ENCODE data around the gene ITM2B.

The ITM2B gene

DNA sequence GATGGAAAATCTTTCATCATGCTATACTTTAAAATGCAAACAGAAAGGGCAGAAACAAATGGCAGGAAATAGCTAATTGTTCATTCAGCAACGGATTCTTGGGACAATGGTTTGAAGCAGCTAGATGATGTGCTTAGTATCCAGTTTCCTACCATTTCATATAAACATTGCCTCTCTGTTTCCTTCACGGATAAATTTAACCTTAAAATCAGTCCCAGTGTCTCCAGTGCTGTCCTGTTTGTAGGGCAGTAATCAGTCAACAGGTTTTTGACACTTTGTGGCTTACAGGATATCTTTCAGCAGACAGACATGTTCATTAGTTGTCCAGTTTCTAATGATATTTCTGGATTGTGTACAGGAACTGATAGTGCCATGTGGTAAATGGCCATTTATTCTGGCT is 45.8 kb downstream of the ITM2B start:
- no peak overlapping the region for H3K4me3 ChIP-seq (replicated peaks; ENCODE audit: insufficient read depth, low read length)
- DNase-seq (ENCODE audit: low read depth in 1 of 2, low spot score in 1 of 2): no peak
- H3K27me3 ChIP-seq (ENCODE audit: insufficient read depth, poor library complexity, severe bottlenecking): no peaks in the 10 kb centered on the region
- no peak for TF ChIP-seq GABPA (IDR thresholded peaks at IDR 0.05; ENCODE audit: low read depth)
- no peak for TF ChIP-seq POLR2AphosphoS5 (IDR thresholded peaks at IDR 0.05; ENCODE audit: low read depth)
- TF ChIP-seq, protein P1, sequence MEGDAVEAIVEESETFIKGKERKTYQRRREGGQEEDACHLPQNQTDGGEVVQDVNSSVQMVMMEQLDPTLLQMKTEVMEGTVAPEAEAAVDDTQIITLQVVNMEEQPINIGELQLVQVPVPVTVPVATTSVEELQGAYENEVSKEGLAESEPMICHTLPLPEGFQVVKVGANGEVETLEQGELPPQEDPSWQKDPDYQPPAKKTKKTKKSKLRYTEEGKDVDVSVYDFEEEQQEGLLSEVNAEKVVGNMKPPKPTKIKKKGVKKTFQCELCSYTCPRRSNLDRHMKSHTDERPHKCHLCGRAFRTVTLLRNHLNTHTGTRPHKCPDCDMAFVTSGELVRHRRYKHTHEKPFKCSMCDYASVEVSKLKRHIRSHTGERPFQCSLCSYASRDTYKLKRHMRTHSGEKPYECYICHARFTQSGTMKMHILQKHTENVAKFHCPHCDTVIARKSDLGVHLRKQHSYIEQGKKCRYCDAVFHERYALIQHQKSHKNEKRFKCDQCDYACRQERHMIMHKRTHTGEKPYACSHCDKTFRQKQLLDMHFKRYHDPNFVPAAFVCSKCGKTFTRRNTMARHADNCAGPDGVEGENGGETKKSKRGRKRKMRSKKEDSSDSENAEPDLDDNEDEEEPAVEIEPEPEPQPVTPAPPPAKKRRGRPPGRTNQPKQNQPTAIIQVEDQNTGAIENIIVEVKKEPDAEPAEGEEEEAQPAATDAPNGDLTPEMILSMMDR (IDR thresholded peaks at IDR 0.05; ENCODE audit: insufficient read depth, low read length): no peak
- TF ChIP-seq SPI1 (IDR thresholded peaks at IDR 0.05; ENCODE audit: borderline replicate concordance, low read depth): no peak
- TF ChIP-seq, protein P2, sequence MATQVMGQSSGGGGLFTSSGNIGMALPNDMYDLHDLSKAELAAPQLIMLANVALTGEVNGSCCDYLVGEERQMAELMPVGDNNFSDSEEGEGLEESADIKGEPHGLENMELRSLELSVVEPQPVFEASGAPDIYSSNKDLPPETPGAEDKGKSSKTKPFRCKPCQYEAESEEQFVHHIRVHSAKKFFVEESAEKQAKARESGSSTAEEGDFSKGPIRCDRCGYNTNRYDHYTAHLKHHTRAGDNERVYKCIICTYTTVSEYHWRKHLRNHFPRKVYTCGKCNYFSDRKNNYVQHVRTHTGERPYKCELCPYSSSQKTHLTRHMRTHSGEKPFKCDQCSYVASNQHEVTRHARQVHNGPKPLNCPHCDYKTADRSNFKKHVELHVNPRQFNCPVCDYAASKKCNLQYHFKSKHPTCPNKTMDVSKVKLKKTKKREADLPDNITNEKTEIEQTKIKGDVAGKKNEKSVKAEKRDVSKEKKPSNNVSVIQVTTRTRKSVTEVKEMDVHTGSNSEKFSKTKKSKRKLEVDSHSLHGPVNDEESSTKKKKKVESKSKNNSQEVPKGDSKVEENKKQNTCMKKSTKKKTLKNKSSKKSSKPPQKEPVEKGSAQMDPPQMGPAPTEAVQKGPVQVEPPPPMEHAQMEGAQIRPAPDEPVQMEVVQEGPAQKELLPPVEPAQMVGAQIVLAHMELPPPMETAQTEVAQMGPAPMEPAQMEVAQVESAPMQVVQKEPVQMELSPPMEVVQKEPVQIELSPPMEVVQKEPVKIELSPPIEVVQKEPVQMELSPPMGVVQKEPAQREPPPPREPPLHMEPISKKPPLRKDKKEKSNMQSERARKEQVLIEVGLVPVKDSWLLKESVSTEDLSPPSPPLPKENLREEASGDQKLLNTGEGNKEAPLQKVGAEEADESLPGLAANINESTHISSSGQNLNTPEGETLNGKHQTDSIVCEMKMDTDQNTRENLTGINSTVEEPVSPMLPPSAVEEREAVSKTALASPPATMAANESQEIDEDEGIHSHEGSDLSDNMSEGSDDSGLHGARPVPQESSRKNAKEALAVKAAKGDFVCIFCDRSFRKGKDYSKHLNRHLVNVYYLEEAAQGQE (IDR thresholded peaks at IDR 0.05; ENCODE audit: insufficient replicate concordance, low read depth): no peak
- H3K27ac ChIP-seq (replicated peaks): no peak overlapping the region

DNA sequence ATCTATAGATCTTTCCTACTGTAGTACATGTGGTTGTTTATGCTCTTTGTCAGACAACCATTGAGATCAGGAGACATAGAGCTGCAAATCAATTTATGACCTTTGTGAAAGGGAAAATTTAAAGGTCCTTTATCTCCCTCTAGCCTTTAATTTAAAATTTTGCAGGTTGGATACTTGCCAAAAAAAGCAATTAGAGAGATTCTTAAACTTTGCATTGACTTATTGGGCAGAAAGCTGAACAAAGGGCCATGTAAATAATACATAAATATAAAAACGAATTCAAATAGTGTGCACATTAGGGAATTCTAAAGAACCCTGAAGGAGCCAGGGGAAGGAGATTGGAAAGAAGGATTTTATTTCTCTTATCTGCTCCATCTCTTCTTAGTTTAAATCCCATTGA is 48.5 kb downstream of the ITM2B start:
- TF ChIP-seq, protein P2 (IDR thresholded peaks at IDR 0.05; ENCODE audit: insufficient replicate concordance, low read depth): no peak
- TF ChIP-seq POLR2AphosphoS5 (IDR thresholded peaks at IDR 0.05; ENCODE audit: low read depth): no peak
- TF ChIP-seq, protein P1 (IDR thresholded peaks at IDR 0.05; ENCODE audit: insufficient read depth, low read length): no peak
- TF ChIP-seq SPI1 (IDR thresholded peaks at IDR 0.05; ENCODE audit: borderline replicate concordance, low read depth): no peak
- TF ChIP-seq GABPA (IDR thresholded peaks at IDR 0.05; ENCODE audit: low read depth): no peak
- Histone ChIP-seq H3K27ac (replicated peaks) (no peak overlapping the region), H3K27me3 (ENCODE audit: insufficient read depth, poor library complexity, severe bottlenecking) (no peaks in the 10 kb centered on the region), H3K4me3 (replicated peaks; ENCODE audit: insufficient read depth, low read length) (no peak overlapping the region)
- no peak for DNase-seq (ENCODE audit: low read depth in 1 of 2, low spot score in 1 of 2)

DNA sequence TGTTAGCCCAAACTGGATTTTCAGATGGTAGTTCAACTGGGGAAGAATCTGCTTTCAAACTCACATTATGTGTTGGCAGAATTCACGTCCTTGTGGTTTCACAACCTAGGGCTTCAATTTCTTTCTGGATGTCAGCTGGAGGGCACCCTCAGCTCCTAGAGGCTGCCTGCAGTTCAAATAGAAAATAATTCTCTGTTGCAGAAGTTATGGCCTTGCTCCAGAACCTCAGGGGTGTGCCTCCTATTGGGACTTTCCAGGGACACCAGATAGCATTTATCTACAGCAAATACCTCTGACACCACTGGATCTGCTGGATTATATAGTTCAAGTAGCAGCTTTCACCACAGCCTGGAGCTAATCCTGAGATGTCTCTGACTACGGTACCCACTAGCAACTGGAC is 58.7 kb downstream of the ITM2B start:
- H3K4me3 ChIP-seq (replicated peaks; ENCODE audit: insufficient read depth, low read length): no peak overlapping the region
- no peak for DNase-seq (ENCODE audit: low read depth in 1 of 2, low spot score in 1 of 2)
- no peaks in the 10 kb centered on the region for H3K27me3 ChIP-seq (ENCODE audit: insufficient read depth, poor library complexity, severe bottlenecking)
- H3K27ac ChIP-seq (replicated peaks): no peak overlapping the region
- no peak for TF ChIP-seq GABPA (IDR thresholded peaks at IDR 0.05; ENCODE audit: low read depth)
- TF ChIP-seq, protein P2 (IDR thresholded peaks at IDR 0.05; ENCODE audit: insufficient replicate concordance, low read depth): no peak
- no peak for TF ChIP-seq SPI1 (IDR thresholded peaks at IDR 0.05; ENCODE audit: borderline replicate concordance, low read depth)
- TF ChIP-seq, protein P1 (IDR thresholded peaks at IDR 0.05; ENCODE audit: insufficient read depth, low read length): no peak
- TF ChIP-seq POLR2AphosphoS5 (IDR thresholded peaks at IDR 0.05; ENCODE audit: low read depth): no peak

Data from HL-60 (cell line).